ENCODE results near the gene NWD2.

Gene NWD2

GRCh38 chr4:37439809-37440474 lies 195.4 kb downstream of the NWD2 start:
- no peak for DNase-seq

- no peak for DNase-seq
Measured at GRCh38 chr4:37440501-37440900, 196.0 kb downstream of the NWD2 start.

GRCh38 chr4:37441231-37442061 lies 196.9 kb downstream of the NWD2 start:
- DNase-seq: no peak

- no peak for DNase-seq
Measured at GRCh38 chr4:37442062-37442323, 197.4 kb downstream of the NWD2 start.

GRCh38 chr4:37443137-37443536 lies 198.6 kb downstream of the NWD2 start:
- no peak for DNase-seq

- no peak for DNase-seq
Measured at GRCh38 chr4:37445023-37445422, 200.5 kb downstream of the NWD2 start.

GRCh38 chr4:37446016-37446415 lies 201.5 kb downstream of the NWD2 start:
- no peak for DNase-seq

GRCh38 chr4:37447886-37448285 lies 203.3 kb downstream of the NWD2 start:
- no peak for DNase-seq

GRCh38 chr4:37450309-37450708 lies 205.8 kb downstream of the NWD2 start:
- no peak for DNase-seq

- DNase-seq: no peak
Measured at GRCh38 chr4:37450911-37451310, 206.4 kb downstream of the NWD2 start.

GRCh38 chr4:37451656-37452055 lies 207.1 kb downstream of the NWD2 start:
- no peak for DNase-seq

- peak; percentile 28 for DNase-seq
Measured at GRCh38 chr4:37452952-37453280, 208.4 kb downstream of the NWD2 start.

- no peak for DNase-seq
Measured at GRCh38 chr4:37453281-37453998, 208.9 kb downstream of the NWD2 start.

- no peak for DNase-seq
Measured at GRCh38 chr4:37453999-37454800, 209.7 kb downstream of the NWD2 start.

- no peak for DNase-seq
Measured at GRCh38 chr4:37455301-37456131, 211.0 kb downstream of the NWD2 start.

- no peak for DNase-seq
Measured at GRCh38 chr4:37461801-37462200, 217.3 kb downstream of the NWD2 start.

GRCh38 chr4:37463033-37463856 lies 218.7 kb downstream of the NWD2 start:
- no peak for DNase-seq

- no peak for DNase-seq
Measured at GRCh38 chr4:37464373-37465128, 220.0 kb downstream of the NWD2 start.

- no peak for DNase-seq
Measured at GRCh38 chr4:37465296-37465695, 220.8 kb downstream of the NWD2 start.

- DNase-seq: no peak
Measured at GRCh38 chr4:37465845-37466244, 221.3 kb downstream of the NWD2 start.

GRCh38 chr4:37467223-37467622 lies 222.7 kb downstream of the NWD2 start:
- DNase-seq: no peak

Measured in NCI-H1436 (cell line).